Measurements from ENCODE around the gene AGT. TPM values are rescaled to one million over a fixed set of nuclear protein-coding genes. Genes with fewer than 3 reads are reported as not detected.
"Not testable (repeated sequence)": the region's sequence is repeated elsewhere in the genome, so short reads cannot be mapped to it uniquely, and the experiment has no call there.

AGT gene
- total RNA-seq, 1 experiment from 2014 or later = not detected

DNA sequence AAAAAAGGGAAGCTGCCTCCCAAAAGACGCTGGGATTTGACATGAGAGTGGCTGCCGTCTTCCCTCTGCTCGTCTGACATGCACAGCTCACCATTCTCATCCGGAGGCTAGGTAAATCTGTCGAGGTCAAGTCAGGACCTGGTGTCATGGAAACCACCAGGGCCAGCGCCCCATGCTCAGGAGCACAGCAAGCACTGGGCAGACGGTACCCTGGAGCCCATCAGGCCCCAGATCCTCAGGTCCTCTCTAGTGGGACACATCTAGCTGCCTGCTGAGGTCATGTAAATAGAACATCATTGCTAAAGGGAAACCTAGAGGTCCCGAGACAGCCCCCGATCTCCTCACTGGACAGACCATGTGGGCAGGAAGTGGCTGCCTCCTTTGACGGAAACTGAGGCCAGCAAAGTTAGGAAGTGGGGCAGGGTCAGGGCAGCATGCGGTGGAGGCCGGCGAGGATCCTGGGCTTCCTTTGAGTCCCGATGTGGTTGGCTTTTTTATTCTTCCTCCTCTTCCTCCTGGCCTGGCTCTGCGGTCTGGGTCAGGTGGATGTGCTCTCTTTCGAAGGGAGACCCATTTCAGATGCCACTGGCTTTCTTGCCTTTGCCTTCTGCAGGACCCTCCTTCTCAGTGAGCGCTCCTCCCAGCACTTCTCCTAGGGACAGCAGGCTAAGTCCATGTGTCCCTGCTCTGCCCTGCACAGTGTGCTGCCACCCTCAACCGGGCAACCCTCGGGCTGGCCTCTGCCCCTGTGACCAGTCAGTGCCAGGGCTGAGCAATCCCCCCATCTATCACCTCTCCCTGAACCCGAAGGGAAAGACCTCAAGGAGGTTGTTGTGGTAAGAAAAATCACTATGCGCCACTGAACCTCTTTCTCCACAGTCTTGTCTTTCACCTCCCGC lies 5.9 kb downstream of the AGT start:
- no peak for DNase-seq (ENCODE audit: low read depth)

DNA sequence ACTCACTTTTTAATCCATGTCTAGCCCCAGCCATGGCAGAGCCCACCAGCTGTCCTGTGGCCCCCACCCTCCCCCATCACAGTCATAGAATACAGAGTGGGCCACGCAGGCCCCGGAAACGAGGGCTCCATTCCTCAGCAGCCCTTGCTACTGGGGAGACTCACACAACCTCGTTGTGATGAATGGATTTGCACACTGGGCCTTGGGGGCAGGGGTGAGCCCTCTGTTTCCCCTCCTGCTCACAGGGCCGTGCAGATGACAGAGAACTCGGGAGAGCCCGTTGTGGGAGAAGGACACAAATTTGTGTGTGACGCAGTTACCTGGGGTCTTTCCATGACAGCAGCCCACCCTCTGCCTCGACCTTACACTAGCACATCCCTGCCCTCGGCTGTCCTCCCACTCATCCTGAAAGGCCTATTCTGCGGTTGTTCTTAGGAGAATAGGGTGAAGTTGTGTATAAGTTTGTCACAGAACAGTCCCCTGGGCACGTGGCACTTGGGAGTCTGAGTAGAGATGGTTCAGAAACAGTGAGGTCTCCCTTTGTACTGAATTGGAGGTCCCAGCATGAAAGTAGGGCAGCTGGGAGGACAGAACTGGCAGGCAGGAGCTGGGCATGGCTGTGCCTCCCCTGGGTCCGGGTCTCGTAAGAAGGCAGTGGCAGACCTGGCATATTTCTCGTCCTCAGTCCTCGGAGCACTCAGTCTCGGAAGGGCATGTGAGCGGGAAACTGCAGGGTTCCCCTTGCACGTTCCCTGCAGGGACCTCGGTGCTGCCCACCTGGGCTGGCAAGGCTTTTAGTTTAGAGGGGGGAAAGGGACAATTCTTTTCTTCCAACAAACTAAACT lies 6.8 kb downstream of the AGT start:
- DNase-seq (ENCODE audit: low read depth) = no peak

DNA sequence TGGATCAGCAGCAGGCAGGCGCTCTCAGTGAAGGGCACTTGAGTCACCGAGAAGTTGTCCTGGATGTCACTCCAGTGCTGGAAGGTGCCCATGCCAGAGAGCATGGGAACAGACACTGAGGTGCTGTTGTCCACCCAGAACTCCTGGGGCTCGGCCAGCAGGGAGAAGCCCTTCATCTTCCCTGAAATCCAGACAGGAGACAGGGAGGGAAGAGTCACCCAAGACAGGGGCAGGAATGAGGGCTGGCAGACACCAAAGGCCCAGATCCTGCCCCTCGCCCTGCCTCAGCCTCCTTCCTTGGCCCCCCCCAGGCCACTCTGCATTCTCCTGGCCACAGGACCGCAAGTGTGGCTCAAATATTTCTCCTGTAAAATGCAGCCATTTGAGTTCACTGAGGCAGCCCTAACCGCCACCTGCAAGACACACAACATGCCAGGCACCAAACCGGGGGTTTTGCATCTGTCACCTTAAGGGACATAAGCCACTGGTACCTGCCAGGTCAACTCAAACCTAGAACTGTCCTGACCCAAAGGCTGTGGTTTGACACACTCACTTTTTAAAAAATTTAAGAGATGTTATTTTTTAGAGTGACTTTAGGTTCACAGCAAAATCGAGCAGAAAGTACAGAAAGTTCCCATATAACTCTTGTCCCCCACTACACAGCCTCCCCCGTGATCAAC lies 7.8 kb downstream of the AGT start:
- DNase-seq (ENCODE audit: low read depth) = no peak

DNA sequence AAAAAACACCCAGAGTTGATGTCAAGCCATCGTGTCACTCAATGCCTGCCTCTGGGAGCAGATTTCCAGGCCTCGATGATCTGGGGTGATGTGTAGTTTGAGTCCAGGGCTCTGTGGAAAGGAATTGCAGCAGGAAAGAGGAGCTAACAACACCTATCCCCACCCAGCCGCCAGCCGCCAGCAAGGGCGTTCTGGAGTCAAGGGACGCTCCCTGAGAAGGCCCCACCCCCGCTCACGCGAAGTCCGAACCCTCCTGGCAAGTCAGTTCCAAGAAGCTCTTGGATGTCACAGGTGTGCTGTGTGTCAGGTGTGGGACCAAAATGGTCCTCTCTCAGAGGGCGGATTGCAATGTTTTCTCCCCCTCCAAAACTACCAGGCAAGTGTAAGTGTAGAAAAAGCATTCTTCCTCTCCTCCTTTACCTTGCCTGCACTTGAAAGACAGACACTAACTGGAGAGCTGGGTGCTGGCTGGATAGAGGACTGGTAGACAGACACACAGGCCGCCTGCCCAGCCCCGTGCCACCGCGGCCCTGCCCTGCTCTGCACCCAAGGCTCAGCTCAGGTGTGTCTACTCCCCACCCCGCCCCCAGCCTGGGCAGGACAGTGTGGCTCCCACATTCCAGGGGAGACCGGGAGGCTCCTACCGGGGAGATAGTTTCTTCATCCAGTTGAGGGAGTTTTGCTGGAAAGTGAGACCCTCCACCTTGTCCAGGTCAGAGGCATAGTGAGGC lies 8.5 kb downstream of the AGT start:
- no peak for DNase-seq (ENCODE audit: low read depth)

DNA sequence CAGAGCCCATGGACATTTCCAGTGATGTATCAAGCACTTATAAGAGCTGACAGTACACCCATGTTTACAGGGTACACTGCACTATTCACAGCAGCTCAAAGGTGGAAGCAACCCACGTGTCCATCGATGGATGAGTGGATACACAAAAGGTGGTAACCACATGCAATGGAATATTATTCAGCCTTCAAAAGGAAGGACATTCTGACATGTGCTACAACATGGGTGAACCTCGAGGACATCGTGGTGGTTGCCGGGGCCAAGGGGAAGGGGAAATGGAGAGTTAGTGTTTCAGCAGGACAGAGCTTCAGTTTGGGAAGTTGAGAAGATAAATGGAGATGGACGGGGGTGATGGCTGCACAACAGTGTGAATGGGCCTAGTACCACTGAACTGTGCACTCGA lies 9.1 kb downstream of the AGT start:
- DNase-seq (ENCODE audit: low read depth) = no peak

DNA sequence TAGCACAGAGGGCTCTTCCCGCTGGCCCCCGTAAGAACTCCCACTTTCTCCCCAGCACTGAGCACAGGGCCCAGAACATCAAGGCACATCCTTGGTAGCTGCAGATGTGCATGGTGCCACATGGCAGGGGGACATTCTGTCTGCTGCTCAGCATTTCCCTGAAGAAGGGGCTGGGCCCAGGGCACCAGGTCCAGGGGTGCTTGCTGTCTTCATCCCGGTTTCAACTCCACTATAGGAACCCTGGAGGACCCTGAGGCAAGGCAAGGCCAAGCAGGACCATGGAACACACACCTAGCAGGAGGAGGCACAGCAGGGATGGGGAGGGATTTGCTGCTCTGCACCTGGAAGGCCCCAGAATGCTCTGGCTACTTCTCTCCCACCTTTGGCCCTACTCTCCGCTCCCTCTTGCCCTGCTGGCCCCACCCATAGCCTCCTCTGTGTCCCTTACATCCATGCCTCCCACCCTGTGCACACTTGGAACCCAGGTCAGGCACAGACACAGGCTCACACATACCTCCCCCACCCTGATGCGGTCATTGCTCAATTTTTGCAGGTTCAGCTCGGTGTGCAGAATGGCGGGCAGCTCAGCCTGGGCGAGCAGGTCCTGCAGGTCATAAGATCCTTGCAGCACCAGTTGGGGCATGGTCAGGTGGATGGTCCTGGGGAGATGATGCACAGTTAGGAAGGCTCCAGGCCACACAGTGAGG lies 10.1 kb downstream of the AGT start:
- no peak for DNase-seq (ENCODE audit: low read depth)

DNA sequence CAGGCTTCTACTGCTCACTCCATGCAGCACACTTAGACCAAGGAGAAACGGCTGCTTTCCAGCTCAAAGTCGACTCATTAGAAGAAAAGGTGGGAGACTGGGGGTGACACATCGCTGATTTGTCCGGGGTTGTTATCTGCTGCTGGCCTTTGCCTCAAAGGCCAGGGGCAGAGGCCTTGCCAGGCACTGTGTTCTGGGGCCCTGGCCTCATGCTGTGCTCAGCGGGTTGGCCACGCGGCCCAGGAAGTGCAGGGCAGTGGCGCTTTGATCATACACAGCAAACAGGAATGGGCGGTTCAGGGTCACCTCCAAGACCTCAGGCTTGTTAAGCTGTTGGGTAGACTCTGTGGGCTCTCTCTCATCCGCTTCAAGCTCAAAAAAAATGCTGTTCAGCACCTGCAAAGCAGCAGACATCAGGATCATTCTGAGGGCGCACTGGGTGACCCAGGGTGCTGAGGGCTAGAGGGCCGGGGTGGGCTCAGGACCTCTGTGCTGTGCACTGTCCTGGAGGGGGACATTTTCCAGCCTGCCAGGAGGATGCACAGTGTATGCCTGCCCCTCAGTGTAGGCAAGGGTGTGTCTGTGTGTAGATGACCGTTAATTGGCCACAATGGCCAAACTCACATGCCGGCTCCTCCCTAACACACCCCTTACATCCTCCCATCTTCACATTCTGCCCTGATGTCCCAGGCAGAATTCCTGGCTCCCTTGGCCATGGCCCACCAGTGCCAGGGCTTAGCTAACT lies 10.8 kb downstream of the AGT start:
- no peak for DNase-seq (ENCODE audit: low read depth)

DNA sequence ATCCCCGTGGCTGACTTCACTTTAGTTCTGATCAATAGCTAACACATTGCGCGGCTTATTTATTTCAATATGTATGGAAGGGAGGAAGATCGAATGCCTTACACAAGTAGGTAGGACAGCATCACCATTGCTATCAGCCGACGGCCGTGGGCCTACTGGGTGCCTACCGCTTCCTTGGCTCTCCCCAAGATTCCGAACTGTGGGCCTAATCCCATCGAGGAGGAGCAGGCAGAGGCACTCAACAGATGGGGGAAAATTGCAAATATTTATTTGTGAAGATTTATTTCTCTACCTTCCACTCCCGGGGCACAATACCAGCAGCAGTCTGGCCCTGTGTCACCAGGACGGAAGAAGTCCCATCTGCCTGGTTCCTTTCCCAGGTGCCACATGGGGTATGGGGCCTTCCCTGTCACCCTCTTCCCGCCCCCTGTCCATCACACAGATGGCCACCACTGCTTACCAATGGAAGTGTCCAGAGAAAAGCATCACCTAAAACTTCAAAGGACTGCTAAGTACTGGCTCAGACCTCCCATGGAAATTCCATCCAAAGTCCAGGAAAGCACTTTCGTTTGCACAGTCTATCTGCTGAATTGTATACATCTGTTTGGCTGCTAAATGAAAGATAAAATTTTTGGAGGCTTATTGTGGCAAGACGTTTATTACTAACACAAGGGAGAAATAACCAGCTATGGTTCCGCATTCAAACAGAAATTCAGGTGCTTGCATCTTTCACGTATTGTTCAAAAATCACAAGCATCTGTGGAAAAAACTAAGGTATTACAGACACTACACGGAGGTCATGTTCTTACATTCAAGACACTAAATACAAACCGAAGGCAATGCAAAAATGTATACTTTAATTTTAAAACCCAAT lies 11.8 kb downstream of the AGT start:
- DNase-seq (ENCODE audit: low read depth) = no peak

DNA sequence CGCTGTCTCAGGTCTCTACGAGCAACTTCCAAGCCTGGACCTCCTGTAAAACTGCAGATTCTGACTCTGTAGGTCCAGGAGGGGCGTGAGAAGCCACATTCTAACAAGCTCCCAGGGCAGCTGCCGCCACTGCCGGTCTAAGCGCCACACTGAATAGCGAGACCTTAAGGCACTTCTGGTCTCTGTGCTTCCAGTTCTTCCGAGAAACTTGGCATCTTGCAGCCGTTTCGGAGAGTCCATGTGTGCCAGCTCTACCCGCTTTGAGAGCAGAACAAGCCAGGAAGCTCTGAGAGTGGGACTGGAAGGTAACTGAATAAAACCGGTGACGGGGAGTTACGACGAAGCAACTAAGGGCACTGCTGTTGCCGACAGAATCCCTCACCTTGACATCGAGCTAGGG lies 12.5 kb downstream of the AGT start:
- no peak for DNase-seq (ENCODE audit: low read depth)

DNA sequence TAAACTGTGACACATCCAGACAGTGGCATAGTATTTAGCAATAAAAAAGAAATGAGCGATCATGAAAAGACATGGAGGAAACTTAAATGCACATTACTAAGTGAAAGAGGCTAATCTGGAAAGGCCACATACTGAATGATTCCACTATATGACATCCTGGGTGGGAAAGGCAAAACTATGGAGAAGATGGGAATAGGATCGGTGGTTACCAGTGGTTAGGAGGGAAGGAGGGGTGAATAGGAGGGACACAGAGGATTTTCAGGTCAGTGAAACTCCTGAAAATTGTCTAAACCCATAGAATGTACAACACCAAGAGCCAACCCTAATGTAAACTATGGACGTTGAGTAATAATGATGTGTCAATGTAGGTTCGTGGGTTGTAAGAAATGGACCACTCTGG lies 13.8 kb downstream of the AGT start:
- DNase-seq (ENCODE audit: low read depth) = no peak

DNA sequence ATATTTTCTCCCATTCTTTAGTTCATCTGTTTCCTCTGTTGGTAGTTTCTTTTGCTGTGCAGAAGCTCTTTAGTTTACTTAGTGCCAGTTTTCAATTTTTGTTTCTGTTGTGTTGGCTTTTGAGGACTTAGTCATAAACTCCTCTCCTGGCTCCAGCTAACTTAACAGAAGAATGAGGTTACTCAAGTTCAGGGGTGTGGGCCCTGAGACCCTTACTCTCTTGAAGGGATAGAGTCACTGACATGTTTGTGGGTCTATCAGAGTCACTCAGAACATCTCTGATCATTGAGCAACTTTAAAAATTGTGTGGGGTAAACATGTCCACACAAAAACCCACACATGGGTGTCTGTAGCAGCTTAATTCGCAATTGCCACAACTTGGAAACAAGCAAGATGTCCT lies 14.2 kb downstream of the AGT start:
- DNase-seq (ENCODE audit: low read depth) = no peak

DNA sequence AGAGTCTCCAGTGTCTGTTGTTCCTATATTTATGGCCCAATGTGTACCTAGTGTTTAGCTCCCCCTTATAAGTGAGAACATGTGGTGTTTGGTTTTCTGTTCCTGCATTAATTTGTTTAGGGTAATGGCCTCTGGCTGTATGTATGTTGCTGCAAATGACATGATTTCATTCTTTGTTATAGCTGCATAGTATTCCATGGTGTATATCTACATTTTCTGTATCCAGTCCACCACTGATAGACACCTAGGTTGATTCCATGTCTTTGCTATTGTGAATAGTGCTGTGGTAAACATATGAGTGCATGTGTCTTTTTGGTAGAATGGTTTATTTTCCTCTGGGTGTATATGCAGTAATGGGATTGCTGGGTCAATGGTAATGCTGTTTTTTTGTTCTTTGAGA lies 15.0 kb downstream of the AGT start:
- not testable (repeated sequence) for DNase-seq (ENCODE audit: low read depth)

DNA sequence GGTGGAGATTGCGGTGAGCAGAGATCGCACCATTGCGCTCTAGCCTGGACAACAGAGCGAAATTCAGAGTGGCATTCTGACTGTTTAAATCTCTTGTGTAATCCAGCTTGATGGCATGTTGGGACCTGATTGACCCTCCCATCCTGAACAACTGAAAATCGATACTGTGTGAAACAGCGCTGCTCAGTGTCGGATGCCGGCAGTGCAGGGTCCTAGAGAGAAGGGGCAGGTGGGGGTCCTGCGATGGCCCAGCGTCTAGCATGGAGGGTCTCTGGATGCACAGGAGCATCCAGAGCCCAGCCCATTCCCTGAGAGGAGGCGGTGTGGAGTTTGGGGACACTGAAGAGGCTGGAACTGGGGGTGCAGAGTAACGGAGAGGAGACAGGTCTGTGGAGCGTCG lies 15.8 kb downstream of the AGT start:
- DNase-seq (ENCODE audit: low read depth) = no peak

DNA sequence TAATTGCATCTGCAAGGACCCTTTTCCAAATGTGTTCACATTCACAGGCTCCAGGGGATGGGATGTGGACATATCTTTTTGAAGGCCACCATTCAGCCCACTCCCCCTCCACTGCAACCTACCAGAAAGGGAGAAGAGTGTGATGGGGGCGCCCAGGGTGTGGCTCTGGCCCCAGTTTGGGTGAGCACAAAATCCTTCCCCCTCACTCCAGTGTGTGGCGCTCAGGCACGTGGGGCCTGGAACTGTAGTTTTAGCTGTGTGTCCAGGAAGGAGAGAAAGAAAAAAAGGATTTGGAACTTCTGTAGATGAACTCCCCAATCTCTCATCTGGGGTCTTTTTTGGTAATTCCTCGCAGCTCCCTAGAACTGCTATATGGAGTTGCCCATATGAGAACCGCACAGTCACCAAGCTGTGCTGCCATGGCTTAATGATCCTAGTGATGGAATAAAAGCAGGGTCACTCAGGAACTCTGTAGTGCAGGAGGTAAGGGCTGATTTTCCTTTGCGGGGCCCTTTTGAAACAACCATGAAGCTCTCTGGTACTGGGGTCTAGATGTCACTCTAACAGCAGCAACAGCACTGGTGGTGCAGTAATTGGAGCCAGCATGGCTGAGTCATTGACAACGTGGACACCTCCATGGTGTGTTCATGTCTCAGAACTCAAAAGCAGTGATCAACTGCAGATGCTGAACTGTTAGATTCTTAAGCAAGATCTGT lies 17.0 kb downstream of the AGT start:
- DNase-seq (ENCODE audit: low read depth) = no peak

DNA sequence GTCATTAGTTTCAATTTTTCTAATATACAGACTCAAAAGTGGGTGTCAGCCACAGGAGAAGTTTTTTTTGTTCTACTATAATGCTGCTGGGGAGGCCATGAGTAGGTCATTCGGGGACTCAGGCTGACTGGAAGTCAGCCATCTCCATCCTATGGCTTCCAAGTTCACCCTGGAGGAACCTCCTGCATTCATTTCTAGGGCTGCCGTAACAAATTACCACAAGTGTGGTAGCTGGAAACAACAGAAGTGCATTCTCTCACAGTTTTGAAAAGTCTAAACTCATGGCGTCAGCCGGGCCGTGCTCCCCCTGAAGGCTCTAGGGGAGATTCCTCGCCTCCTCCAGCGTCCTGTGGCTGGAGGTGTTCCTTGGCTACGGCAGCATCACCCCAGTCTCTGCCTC lies 17.7 kb downstream of the AGT start:
- no peak for DNase-seq (ENCODE audit: low read depth)

DNA sequence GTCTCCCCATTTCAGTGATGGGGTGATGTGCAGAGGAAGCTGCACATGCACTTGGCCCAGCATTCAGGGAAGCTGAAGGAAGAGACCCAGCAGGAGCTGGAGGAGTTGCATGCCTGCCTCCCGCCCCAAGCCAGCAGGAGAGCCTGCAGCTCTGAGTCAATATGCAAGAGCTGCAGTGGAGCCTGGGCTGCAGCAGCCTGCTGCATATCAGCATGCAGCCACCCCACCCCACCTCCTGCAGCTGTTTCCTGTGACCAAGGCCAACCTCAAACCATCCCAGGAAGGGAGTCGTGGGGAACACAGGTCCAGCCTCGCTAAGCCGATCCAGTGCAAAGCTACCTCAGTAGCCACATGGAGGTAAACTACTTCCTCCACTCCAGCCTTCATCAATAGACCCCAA lies 18.9 kb downstream of the AGT start:
- DNase-seq (ENCODE audit: low read depth) = no peak

DNA sequence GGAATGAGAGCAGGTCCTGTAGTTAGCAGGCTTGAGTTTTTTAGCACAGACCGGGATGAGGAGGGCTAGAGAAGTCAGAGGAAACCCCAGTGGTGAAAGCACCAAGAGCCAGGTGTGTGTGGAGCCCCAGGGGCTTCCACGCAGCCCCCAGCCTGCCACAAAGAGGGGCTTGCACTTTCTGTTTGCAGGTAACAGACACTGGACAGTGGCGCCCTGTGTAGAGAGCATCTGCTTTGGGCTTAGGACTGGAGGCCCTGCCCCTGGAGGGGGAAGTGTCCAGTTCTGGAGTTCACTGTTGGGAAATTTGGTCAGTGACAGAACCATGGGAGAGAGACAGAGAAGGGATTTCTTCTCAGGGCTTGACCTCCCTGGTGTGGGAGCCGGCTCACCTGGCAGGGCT lies 19.5 kb downstream of the AGT start:
- no peak for DNase-seq (ENCODE audit: low read depth)

DNA sequence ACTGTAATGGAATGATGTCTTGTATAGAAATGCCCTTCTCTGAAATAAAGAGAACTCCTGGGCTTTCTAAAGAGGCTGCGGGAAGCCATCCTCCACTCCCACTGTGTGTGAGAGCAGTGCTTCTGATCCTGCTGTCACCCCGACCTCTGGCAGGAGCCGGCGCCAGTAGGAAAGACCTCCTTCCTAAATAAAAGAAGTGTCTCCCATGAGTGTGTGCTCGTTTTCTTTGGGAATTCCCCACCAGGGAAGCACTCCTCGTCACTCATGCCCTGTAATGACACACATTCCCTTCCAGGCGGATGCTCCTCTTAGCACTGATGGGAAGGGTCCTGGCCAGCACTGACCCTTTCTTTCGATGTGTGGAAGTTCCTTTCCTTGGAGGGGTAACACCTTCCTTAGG lies 20.1 kb downstream of the AGT start:
- DNase-seq (ENCODE audit: low read depth) = no peak

DNA sequence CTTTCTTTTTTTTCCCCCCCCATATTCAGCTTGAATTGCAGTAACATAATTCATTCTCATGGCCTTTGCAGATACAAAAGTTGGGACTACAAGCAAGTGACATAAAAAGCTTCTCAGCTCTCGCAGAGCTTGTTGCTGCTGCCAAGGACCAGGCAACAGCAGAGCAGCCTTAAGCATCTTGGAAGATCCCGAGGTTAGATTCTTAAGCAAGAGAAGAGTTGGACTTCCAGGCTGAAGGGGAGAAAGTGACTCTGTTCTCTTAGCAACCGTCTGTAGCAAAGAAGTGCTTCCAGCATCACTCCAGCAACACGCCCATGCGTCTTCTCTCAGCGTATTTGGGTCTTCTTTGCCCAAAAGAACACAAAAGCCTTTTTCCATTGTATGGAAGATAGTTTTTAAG lies 20.7 kb downstream of the AGT start:
- DNase-seq (ENCODE audit: low read depth) = no peak

Data from M059J (cell line).